ENCODE data around the gene RFFL.

- TF ChIP-seq CTCF (IDR thresholded peaks at IDR 0.05; ENCODE audit: insufficient read depth, low read depth, low read length) (no peak), EZH2 (IDR thresholded peaks at IDR 0.05; ENCODE audit: insufficient read depth, low read length) (no peak)
Observed at GRCh38 chr17:34989473-34989872, 74.0 kb downstream of the RFFL start.

Data from astrocyte (in vitro differentiated cells and primary cell).